Measurements from ENCODE around the gene EGFL7. TPM values are rescaled to one million over a fixed set of nuclear protein-coding genes. Genes with fewer than 3 reads are reported as not detected.

Gene EGFL7
- polyA plus RNA-seq, 1 of the 3 experiments (the other 2 are of a cell fraction) = 43.0 TPM

DNA sequence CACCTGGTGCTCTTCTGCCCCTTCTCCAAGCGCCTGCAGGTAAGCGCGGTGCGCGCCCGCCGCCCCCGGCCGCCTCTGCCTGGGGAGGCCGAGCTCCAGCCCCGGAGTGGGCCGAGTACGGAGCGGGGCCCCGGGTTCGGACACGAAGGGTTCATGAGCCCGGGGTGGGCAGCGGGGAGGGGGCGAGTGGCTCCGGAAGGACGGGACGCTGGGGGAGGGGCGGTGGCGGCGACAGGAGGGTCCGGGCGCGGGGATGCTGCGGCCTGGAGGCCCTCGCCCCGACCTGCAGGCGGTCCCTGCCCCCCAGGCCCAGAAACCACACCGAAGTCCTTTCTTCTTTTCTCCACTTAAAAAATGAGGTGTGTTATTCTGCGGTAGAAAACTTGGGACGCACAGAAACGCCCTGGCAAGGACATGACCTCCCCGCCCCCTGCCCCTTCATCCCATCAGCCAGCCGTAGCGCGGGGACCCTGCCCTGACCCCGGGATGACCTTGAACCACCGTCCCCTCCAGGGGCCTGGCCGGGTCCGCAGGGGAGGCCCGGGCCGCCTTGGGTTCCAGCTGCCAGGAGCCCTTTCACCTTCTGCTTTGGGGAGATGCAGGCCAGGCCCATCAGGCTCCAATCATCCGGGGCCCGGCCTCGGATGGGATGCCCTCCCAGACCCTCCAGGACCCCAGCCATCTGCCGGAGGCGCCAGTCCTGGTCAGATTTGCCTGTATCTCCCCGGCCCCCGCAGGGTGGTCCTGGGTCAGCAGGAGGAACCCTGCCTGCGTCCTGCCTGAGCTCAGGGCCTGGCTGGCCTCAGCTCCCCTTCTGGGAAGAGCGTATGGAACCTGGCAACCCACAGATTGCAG lies 50.2 kb downstream of the EGFL7 start:
- H3F3A ChIP-seq (replicated peaks; ENCODE audit: insufficient read depth) = peaks cover 17% of the 10 kb centered on the region
- DNase-seq = peak; percentile 77
- POLR2A ChIA-PET = interaction anchor here (0.8 to 4.2 kb wide), 3 partner anchors 9 to 25 kb away, joined by 5 to 51 read pairs (median 12); partner anchors contain the start of gene AGPAT2
- H3K9me2 ChIP-seq = no peaks in the 10 kb centered on the region
- CTCF ChIA-PET = interaction anchor here (1.0 to 8.4 kb wide), 9 partner anchors 15 to 429 kb away, joined by 3 to 99 read pairs (median 4); partner anchors contain the start of gene LCN8
- H3K79me2 ChIP-seq (ENCODE audit: insufficient read depth) = no peaks in the 10 kb centered on the region
- H3K27ac ChIP-seq (ENCODE audit: low read depth in 2 of 2, low read length in 1 of 2) = peak overlapping the region in 1 of 2 experiments; percentile 71; a peak in 2 of 4 replicates
- H2AFZ ChIP-seq (ENCODE audit: low read depth) = no peak overlapping the region
- H4K20me1 ChIP-seq (ENCODE audit: insufficient read depth) = no peaks in the 10 kb centered on the region
- peaks cover 4 to 18% of the 10 kb centered on the region in 2 experiments; a peak in 1 of 4 replicates for H3K4me1 ChIP-seq (ENCODE audit: control insufficient read depth in 1 of 2, insufficient read depth in 2 of 2, low read depth in 1 of 2, low read length in 1 of 2)
- no peaks in the 10 kb centered on the region for H3K36me3 ChIP-seq (replicated peaks in 1 of 2; ENCODE audit: control insufficient read depth in 1 of 2, insufficient read depth in 2 of 2, low read length in 1 of 2)
- peak overlapping the region; percentile 67 for H3K9ac ChIP-seq
- H3K27me3 ChIP-seq (ENCODE audit: insufficient read depth) = no peaks in the 10 kb centered on the region
- TF ChIP-seq YY1 (IDR thresholded peaks at IDR 0.05; ENCODE audit: low read depth) = no peak
- TF ChIP-seq GATA2 (CRISPR knock-in tag; IDR thresholded peaks at IDR 0.05) = no peak
- TF ChIP-seq, protein P1, sequence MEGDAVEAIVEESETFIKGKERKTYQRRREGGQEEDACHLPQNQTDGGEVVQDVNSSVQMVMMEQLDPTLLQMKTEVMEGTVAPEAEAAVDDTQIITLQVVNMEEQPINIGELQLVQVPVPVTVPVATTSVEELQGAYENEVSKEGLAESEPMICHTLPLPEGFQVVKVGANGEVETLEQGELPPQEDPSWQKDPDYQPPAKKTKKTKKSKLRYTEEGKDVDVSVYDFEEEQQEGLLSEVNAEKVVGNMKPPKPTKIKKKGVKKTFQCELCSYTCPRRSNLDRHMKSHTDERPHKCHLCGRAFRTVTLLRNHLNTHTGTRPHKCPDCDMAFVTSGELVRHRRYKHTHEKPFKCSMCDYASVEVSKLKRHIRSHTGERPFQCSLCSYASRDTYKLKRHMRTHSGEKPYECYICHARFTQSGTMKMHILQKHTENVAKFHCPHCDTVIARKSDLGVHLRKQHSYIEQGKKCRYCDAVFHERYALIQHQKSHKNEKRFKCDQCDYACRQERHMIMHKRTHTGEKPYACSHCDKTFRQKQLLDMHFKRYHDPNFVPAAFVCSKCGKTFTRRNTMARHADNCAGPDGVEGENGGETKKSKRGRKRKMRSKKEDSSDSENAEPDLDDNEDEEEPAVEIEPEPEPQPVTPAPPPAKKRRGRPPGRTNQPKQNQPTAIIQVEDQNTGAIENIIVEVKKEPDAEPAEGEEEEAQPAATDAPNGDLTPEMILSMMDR (IDR thresholded peaks at IDR 0.05) = no peak
- TF ChIP-seq RAD21 (IDR thresholded peaks at IDR 0.05; ENCODE audit: low read length) = no peak
- TF ChIP-seq, protein P2, sequence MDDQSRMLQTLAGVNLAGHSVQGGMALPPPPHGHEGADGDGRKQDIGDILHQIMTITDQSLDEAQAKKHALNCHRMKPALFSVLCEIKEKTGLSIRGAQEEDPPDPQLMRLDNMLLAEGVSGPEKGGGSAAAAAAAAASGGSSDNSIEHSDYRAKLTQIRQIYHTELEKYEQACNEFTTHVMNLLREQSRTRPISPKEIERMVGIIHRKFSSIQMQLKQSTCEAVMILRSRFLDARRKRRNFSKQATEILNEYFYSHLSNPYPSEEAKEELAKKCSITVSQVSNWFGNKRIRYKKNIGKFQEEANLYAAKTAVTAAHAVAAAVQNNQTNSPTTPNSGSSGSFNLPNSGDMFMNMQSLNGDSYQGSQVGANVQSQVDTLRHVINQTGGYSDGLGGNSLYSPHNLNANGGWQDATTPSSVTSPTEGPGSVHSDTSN (IDR thresholded peaks at IDR 0.05) = no peak
- TF ChIP-seq MEF2A (IDR thresholded peaks at IDR 0.05; ENCODE audit: borderline replicate concordance, low read depth) = no peak
- no peak for TF ChIP-seq RXRA (IDR thresholded peaks at IDR 0.05; ENCODE audit: borderline replicate concordance, low read depth)
- no peak for TF ChIP-seq RCOR1 (IDR thresholded peaks at IDR 0.05; ENCODE audit: low read length)
- no peak for TF ChIP-seq CHD2 (IDR thresholded peaks at IDR 0.05; ENCODE audit: low read length, partially characterized antibody)
- no peak for TF ChIP-seq NRF1 (IDR thresholded peaks at IDR 0.05; ENCODE audit: low read depth, low read length)
- no peak for TF ChIP-seq GABPA (IDR thresholded peaks at IDR 0.05; ENCODE audit: low read depth)
- no peak for TF ChIP-seq RFX5 (IDR thresholded peaks at IDR 0.05; ENCODE audit: low read length)
- TF ChIP-seq TEAD4 (IDR thresholded peaks at IDR 0.05; ENCODE audit: borderline replicate concordance, insufficient read depth) = no peak
- peak overlapping the region; percentile 61 to 69 for H3K4me3 ChIP-seq (ENCODE audit: low read depth in 2 of 2, low read length in 1 of 2)
- H3K9me3 ChIP-seq = no peaks in the 10 kb centered on the region
- H3K4me2 ChIP-seq = peak overlapping the region; percentile 90
- WGBS (ENCODE audit: low lambda C conversion rate) = 4% methylated on average over 27 of the region's 56 CpGs

GRCh38 chr9:136713550-136713949 lies 50.8 kb downstream of the EGFL7 start:
- Histone ChIP-seq H3K36me3 (replicated peaks in 1 of 2; ENCODE audit: control insufficient read depth in 1 of 2, insufficient read depth in 2 of 2, low read length in 1 of 2) (no peaks in the 10 kb centered on the region), H3K4me2 (peak overlapping the region; percentile 90), H4K20me1 (ENCODE audit: insufficient read depth) (no peaks in the 10 kb centered on the region), H2AFZ (ENCODE audit: low read depth) (no peak overlapping the region), H3K27ac (ENCODE audit: low read depth in 2 of 2, low read length in 1 of 2) (peak overlapping the region in 1 of 2 experiments; percentile 71; a peak in 2 of 4 replicates), H3K27me3 (ENCODE audit: insufficient read depth) (no peaks in the 10 kb centered on the region), H3K9ac (peak overlapping the region; percentile 67), H3K9me2 (no peaks in the 10 kb centered on the region), H3K4me3 (ENCODE audit: low read depth in 2 of 2, low read length in 1 of 2) (peak overlapping the region; percentile 61 to 69), H3K4me1 (ENCODE audit: control insufficient read depth in 1 of 2, insufficient read depth in 2 of 2, low read depth in 1 of 2, low read length in 1 of 2) (peaks cover 4 to 18% of the 10 kb centered on the region in 2 experiments; a peak in 1 of 4 replicates), H3K9me3 (no peaks in the 10 kb centered on the region), H3F3A (replicated peaks; ENCODE audit: insufficient read depth) (peaks cover 17% of the 10 kb centered on the region), H3K79me2 (ENCODE audit: insufficient read depth) (no peaks in the 10 kb centered on the region)
- CTCF ChIA-PET = interaction anchor here (0.9 to 8.4 kb wide), 12 partner anchors 9 to 430 kb away, joined by 3 to 99 read pairs (median 4); partner anchors contain the start of gene LCN8
- DNase-seq = peak; percentile 80
- 39% methylated on average over 5 of the region's 8 CpGs for WGBS (ENCODE audit: low lambda C conversion rate)
- POLR2A ChIA-PET = interaction anchor here (0.8 to 4.2 kb wide), 4 partner anchors 9 to 26 kb away, joined by 5 to 51 read pairs (median 9); partner anchors contain the start of gene AGPAT2
- TF ChIP-seq MEF2A (IDR thresholded peaks at IDR 0.05; ENCODE audit: borderline replicate concordance, low read depth) (no peak), SIN3A (IDR thresholded peaks at IDR 0.05; ENCODE audit: borderline replicate concordance, low read depth, low read length) (no peak), ZBTB33 (IDR thresholded peaks at IDR 0.05; ENCODE audit: borderline replicate concordance, low read depth) (no peak), POLR2AphosphoS5 (IDR thresholded peaks at IDR 0.05; ENCODE audit: low read depth, low read length) (no peak), MXI1 (IDR thresholded peaks at IDR 0.05; ENCODE audit: low read depth, low read length) (no peak)
- TF ChIP-seq, protein P3, sequence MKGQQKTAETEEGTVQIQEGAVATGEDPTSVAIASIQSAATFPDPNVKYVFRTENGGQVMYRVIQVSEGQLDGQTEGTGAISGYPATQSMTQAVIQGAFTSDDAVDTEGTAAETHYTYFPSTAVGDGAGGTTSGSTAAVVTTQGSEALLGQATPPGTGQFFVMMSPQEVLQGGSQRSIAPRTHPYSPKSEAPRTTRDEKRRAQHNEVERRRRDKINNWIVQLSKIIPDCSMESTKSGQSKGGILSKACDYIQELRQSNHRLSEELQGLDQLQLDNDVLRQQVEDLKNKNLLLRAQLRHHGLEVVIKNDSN (IDR thresholded peaks at IDR 0.05; ENCODE audit: borderline replicate concordance, low read depth) = no peak

Measured in SK-N-SH (cell line).